Glutamatergic neuron (in vitro differentiated cells): ENCODE measurements around the gene PTPN11. TPM values are rescaled to one million over a fixed set of nuclear protein-coding genes. Genes with fewer than 3 reads are reported as not detected.
"Not testable (repeated sequence)": the region's sequence is repeated elsewhere in the genome, so short reads cannot be mapped to it uniquely, and the experiment has no call there.

Source experiments
- DNase-seq: peaks from one replicate; pipeline ENCODE4 v3.0.0; 2022
- H3K27ac Mint-ChIP-seq: one replicate; pipeline ENCODE4 v1.8.0; 2020; ENCODE audit warnings: mild to moderate bottlenecking, mixed read lengths, inconsistent platforms; ENCODE audit not compliant: unreplicated experiment
- H3K27me3 Mint-ChIP-seq: one replicate; pipeline ENCODE4 v1.8.0; 2020; ENCODE audit warnings: mild to moderate bottlenecking, moderate library complexity, mixed read lengths, inconsistent platforms; ENCODE audit not compliant: unreplicated experiment
- H3K36me3 Mint-ChIP-seq: one replicate; pipeline ENCODE4 v1.8.0; 2020; ENCODE audit warnings: mild to moderate bottlenecking, mixed read lengths, inconsistent platforms; ENCODE audit not compliant: unreplicated experiment
- H3K4me1 Mint-ChIP-seq: one replicate; pipeline ENCODE4 v1.8.0; 2020; ENCODE audit warnings: mild to moderate bottlenecking, low read depth, mixed read lengths, inconsistent platforms; ENCODE audit not compliant: unreplicated experiment
- H3K4me3 Mint-ChIP-seq: one replicate; pipeline ENCODE4 v1.8.0; 2020; ENCODE audit warnings: mild to moderate bottlenecking, mixed read lengths, inconsistent platforms; ENCODE audit not compliant: unreplicated experiment
- H3K9me3 Mint-ChIP-seq: one replicate; pipeline ENCODE4 v1.8.0; 2020; ENCODE audit warnings: mild to moderate bottlenecking, moderate library complexity, mixed read lengths, inconsistent platforms; ENCODE audit not compliant: unreplicated experiment
- total RNA-seq: library from RNA; stranded (reverse); fragmentation: NEBNext Ultra II Directional; extraction: Animal tissue kit (Norgen Biotek cat#: 25700); gene quantifications from one replicate; pipeline ENCODE4 v1.2.1, GENCODE V29; 2021; ENCODE audit not compliant: unreplicated experiment
- TF ChIP-seq, protein P1 (sequence below): fragments of 200-600 bp; sonication (generic); IDR thresholded peaks from one replicate; pipeline ENCODE4 v1.5.0; 2021; ENCODE audit not compliant: partially characterized antibody, unreplicated experiment

PTPN11 gene
- total RNA-seq, 1 donor from 2014 or later = 68.7 TPM

- H3K9me3 Mint-ChIP-seq = peaks cover 8% of the 10 kb centered on the region
- DNase-seq = peak; percentile 65
- TF ChIP-seq, protein P1, sequence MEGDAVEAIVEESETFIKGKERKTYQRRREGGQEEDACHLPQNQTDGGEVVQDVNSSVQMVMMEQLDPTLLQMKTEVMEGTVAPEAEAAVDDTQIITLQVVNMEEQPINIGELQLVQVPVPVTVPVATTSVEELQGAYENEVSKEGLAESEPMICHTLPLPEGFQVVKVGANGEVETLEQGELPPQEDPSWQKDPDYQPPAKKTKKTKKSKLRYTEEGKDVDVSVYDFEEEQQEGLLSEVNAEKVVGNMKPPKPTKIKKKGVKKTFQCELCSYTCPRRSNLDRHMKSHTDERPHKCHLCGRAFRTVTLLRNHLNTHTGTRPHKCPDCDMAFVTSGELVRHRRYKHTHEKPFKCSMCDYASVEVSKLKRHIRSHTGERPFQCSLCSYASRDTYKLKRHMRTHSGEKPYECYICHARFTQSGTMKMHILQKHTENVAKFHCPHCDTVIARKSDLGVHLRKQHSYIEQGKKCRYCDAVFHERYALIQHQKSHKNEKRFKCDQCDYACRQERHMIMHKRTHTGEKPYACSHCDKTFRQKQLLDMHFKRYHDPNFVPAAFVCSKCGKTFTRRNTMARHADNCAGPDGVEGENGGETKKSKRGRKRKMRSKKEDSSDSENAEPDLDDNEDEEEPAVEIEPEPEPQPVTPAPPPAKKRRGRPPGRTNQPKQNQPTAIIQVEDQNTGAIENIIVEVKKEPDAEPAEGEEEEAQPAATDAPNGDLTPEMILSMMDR = no peak
- H3K4me1 Mint-ChIP-seq = peaks cover 20% of the 10 kb centered on the region
- peaks cover 4% of the 10 kb centered on the region for H3K27me3 Mint-ChIP-seq
- H3K27ac Mint-ChIP-seq = peak overlapping the region; percentile 96
- H3K4me3 Mint-ChIP-seq = peak overlapping the region; percentile 81
- H3K36me3 Mint-ChIP-seq = no peaks in the 10 kb centered on the region
Observed at GRCh38 chr12:112386726-112387125, 32.0 kb upstream of the PTPN11 start.

DNA sequence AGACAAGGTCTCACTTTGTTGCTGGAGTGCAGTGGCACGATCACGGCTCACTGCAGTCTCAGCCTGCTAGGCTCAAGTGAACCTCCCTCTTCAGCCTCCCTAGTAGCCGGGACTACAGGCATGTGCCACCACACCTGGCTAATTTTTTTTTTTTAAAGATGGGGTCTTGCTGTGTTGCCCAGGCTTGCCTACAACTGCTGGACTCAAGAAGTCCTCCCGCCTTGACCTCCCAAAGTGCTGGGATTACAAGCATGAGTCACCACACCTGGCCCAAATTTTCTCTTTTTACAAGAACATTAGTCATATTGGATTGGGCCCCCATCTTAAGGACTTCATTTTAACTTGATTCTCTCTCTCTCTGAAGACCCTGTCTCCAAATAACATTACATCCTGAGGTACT is 29.5 kb upstream of the PTPN11 start:
- H3K36me3 Mint-ChIP-seq = no peaks in the 10 kb centered on the region
- no peak overlapping the region for H3K4me3 Mint-ChIP-seq
- no peak overlapping the region for H3K27ac Mint-ChIP-seq
- H3K27me3 Mint-ChIP-seq = peaks cover 1% of the 10 kb centered on the region
- H3K4me1 Mint-ChIP-seq = peaks cover 15% of the 10 kb centered on the region
- no peak for DNase-seq
- TF ChIP-seq, protein P1 = no peak
- peaks cover 3% of the 10 kb centered on the region for H3K9me3 Mint-ChIP-seq

GRCh38 chr12:112389922-112390654 is 28.7 kb upstream of the PTPN11 start:
- not testable (repeated sequence) for H3K27ac Mint-ChIP-seq, DNase-seq, H3K27me3 Mint-ChIP-seq

DNA sequence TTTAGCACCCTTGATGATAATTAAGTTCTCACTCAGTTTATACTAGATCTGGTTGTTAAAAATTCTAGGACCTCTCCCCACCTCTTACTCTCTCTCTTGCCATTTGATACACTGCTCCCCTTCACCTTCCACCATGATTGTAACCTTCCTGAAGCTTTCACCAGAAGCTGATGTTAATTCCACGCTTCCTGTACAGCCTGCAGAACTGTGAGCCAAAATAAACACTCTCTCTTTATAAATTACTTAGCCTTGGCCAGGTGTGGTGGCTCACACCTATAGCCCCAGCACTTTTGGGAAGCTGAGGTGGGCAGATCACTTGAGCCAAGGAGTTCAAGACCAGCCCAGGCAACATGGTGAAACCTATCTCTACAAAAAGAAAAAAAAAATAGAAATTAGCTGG is 25.4 kb upstream of the PTPN11 start:
- Mint-ChIP-seq H3K27ac (no peak overlapping the region), H3K36me3 (peaks cover 4% of the 10 kb centered on the region), H3K9me3 (peaks cover 7% of the 10 kb centered on the region), H3K4me3 (no peak overlapping the region), H3K27me3 (peaks cover 2% of the 10 kb centered on the region), H3K4me1 (no peaks in the 10 kb centered on the region)
- TF ChIP-seq, protein P1 = no peak
- DNase-seq = no peak

More at GRCh38 chr12:112389922-112390654, 28.7 kb upstream of the PTPN11 start:
- not testable (repeated sequence) for H3K4me3 Mint-ChIP-seq, H3K9me3 Mint-ChIP-seq, H3K36me3 Mint-ChIP-seq
- peaks cover 15% of the 10 kb centered on the region for H3K4me1 Mint-ChIP-seq

DNA sequence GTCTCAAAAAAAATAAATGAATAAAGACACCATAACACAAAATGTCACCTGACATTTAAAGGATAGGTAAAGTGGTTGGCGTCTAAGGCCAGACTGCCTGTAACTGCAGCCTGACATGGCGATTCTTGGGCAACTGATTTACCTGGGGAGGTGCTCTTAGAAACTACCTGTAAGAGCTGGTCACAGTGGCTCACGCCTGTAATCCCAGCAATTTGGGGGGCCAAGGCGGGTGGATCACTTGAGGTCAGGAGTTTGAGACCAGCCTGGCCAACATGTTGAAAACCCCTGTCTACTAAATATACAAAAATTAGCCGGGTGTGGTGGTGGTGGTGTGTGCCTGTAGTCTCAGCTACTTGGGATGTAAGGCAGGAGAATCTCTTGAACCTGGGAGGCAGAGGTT is 17.7 kb upstream of the PTPN11 start:
- Mint-ChIP-seq H3K27ac (no peak overlapping the region), H3K4me1 (no peaks in the 10 kb centered on the region), H3K4me3 (no peak overlapping the region), H3K36me3 (no peaks in the 10 kb centered on the region), H3K9me3 (peaks cover 5% of the 10 kb centered on the region), H3K27me3 (peaks cover 3% of the 10 kb centered on the region)
- no peak for DNase-seq
- TF ChIP-seq, protein P1 = no peak
